NCI-H1105 (cell line): ENCODE measurements around the gene GOLT1B.
A peak's percentile ranks its signal among the peaks of the same experiment; 100 is the strongest.

Source experiments
- DNase-seq: peaks from one replicate; lab custom pipeline; 2025; lab: John Stamatoyannopoulos, UW

Gene GOLT1B

GRCh38 chr12:21523148-21523547 is 21.6 kb downstream of the GOLT1B start:
- DNase-seq, result no peak

GRCh38 chr12:21526053-21526452 is 24.5 kb downstream of the GOLT1B start, which contains the start of gene SPX:
Gene SPX (plus strand): TSS chr12:21526296. CDS start chr12:21526473, 177 bp downstream.
- DNase-seq, result no peak

- DNase-seq, result peak; percentile 35
Observed at GRCh38 chr12:21526721-21527345, 25.2 kb downstream of the GOLT1B start.

- DNase-seq, result peak; percentile 88
Observed at GRCh38 chr12:21527451-21528180, 26.0 kb downstream of the GOLT1B start.

- DNase-seq, result peak; percentile 9
Observed at GRCh38 chr12:21528953-21529352, 27.4 kb downstream of the GOLT1B start.

GRCh38 chr12:21529456-21529855 is 27.9 kb downstream of the GOLT1B start:
- no peak for DNase-seq

GRCh38 chr12:21538061-21538653 is 36.6 kb downstream of the GOLT1B start:
- no peak for DNase-seq

GRCh38 chr12:21539797-21540196 is 38.2 kb downstream of the GOLT1B start:
- no peak for DNase-seq

- DNase-seq, result peak; percentile 8
Observed at GRCh38 chr12:21541773-21542172, 40.2 kb downstream of the GOLT1B start.

- DNase-seq, result no peak
Observed at GRCh38 chr12:21542403-21542802, 40.8 kb downstream of the GOLT1B start.

- no peak for DNase-seq
Observed at GRCh38 chr12:21543151-21543550, 41.6 kb downstream of the GOLT1B start.

- DNase-seq, result no peak
Observed at GRCh38 chr12:21545557-21545956, 44.0 kb downstream of the GOLT1B start.

- no peak for DNase-seq
Observed at GRCh38 chr12:21546716-21547115, 45.1 kb downstream of the GOLT1B start.

GRCh38 chr12:21547437-21547836 is 45.8 kb downstream of the GOLT1B start:
- DNase-seq, result no peak

GRCh38 chr12:21551841-21552465 is 50.4 kb downstream of the GOLT1B start:
- DNase-seq, result no peak

GRCh38 chr12:21552635-21553328 is 51.2 kb downstream of the GOLT1B start:
- DNase-seq, result no peak

- no peak for DNase-seq
Observed at GRCh38 chr12:21553329-21553675, 51.7 kb downstream of the GOLT1B start.

GRCh38 chr12:21558100-21558679 is 56.6 kb downstream of the GOLT1B start:
- no peak for DNase-seq

GRCh38 chr12:21559855-21560569 is 58.4 kb downstream of the GOLT1B start:
- no peak for DNase-seq

GRCh38 chr12:21561158-21561557 is 59.6 kb downstream of the GOLT1B start:
- no peak for DNase-seq

GRCh38 chr12:21562859-21563258 is 61.3 kb downstream of the GOLT1B start:
- DNase-seq, result no peak
